Mesenchymal stem cell (in vitro differentiated cells and primary cell): ENCODE data around the gene ISYNA1.

ENCODE experiments used
- DNase-seq: peaks from one replicate; pipeline ENCODE4 v3.0.0-alpha.2; 2013
- H2AFZ ChIP-seq: one replicate; pipeline ENCODE4 v1.6.1; 2013; ENCODE audit warnings: low read depth, mild to moderate bottlenecking, control low read depth, inconsistent platforms, low read length, moderate library complexity
- H2AK5ac ChIP-seq: 2 replicates; pipeline ENCODE4 v1.6.1; 2013; ENCODE audit warnings: low read length, moderate library complexity, mild to moderate bottlenecking, inconsistent platforms; ENCODE audit not compliant: severe bottlenecking
- H2BK120ac ChIP-seq: one replicate; pipeline ENCODE4 v1.6.1; 2013; ENCODE audit warnings: low read depth, mild to moderate bottlenecking, inconsistent platforms, low read length, moderate library complexity
- H2BK12ac ChIP-seq, 2 experiments: one replicate each; pipeline ENCODE4 v1.6.1; 2013; ENCODE audit warnings: inconsistent platforms in 2 of 2, low read length in 2 of 2, mild to moderate bottlenecking in 2 of 2, moderate library complexity in 2 of 2, control low read depth in 1 of 2
- H2BK15ac ChIP-seq: one replicate; pipeline ENCODE4 v1.6.1; 2013; ENCODE audit warnings: mild to moderate bottlenecking, low read depth, inconsistent platforms; ENCODE audit not compliant: poor library complexity, severe bottlenecking
- H2BK5ac ChIP-seq: 2 replicates; pipeline ENCODE4 v1.6.1; 2013; ENCODE audit warnings: low read depth, mild to moderate bottlenecking, low read length, control low read depth, inconsistent platforms; ENCODE audit not compliant: poor library complexity, severe bottlenecking
- H3K14ac ChIP-seq, 2 experiments: one replicate each; pipeline ENCODE4 v1.6.1; 2013; ENCODE audit warnings: inconsistent platforms in 2 of 2, low read length in 2 of 2, control low read depth in 1 of 2, mild to moderate bottlenecking in 1 of 2, moderate library complexity in 1 of 2
- H3K18ac ChIP-seq, 2 experiments: one replicate each; pipeline ENCODE4 v1.6.1; 2013; ENCODE audit warnings: inconsistent platforms in 2 of 2, low read length in 2 of 2, control low read depth in 1 of 2, low read depth in 1 of 2, mild to moderate bottlenecking in 1 of 2
- H3K23ac ChIP-seq, 2 experiments: one replicate each; pipeline ENCODE4 v1.6.1; 2013; ENCODE audit warnings: inconsistent platforms in 2 of 2, low read length in 2 of 2, mild to moderate bottlenecking in 2 of 2, moderate library complexity in 2 of 2, control low read depth in 1 of 2
- H3K27ac ChIP-seq: 2 replicates; pipeline ENCODE4 v1.5.1; 2013; ENCODE audit warnings: mild to moderate bottlenecking, moderate library complexity, low read length, control low read depth, inconsistent platforms; ENCODE audit not compliant: poor library complexity, severe bottlenecking
- H3K27me3 ChIP-seq, 2 experiments: 2 replicates each; pipeline versions ENCODE4 v1.6.1 to v1.7.0; 2013; ENCODE audit warnings: low read length in 2 of 2, mild to moderate bottlenecking in 2 of 2, moderate library complexity in 2 of 2, control low read depth in 1 of 2, inconsistent platforms in 1 of 2; ENCODE audit not compliant: control insufficient read depth in 1 of 2, insufficient read depth in 1 of 2
- H3K36me3 ChIP-seq, 2 experiments: 2 replicates each; pipeline versions ENCODE4 v1.6.1 to v1.7.0; 2013; ENCODE audit warnings: low read length in 2 of 2, control low read depth in 1 of 2, inconsistent platforms in 1 of 2, low read depth in 1 of 2, mild to moderate bottlenecking in 1 of 2; ENCODE audit not compliant: insufficient read depth in 2 of 2, control insufficient read depth in 1 of 2
- H3K4ac ChIP-seq, 2 experiments: one replicate each; pipeline ENCODE4 v1.6.1; 2013; ENCODE audit warnings: inconsistent platforms in 2 of 2, low read length in 2 of 2, mild to moderate bottlenecking in 2 of 2, moderate library complexity in 2 of 2, control low read depth in 1 of 2, low read depth in 1 of 2
- H3K4me1 ChIP-seq: 2 replicates; pipeline ENCODE4 v1.6.1; 2013; ENCODE audit warnings: low read depth, low read length, control low read depth; ENCODE audit not compliant: control insufficient read depth, insufficient read depth
- H3K4me2 ChIP-seq: 2 replicates; pipeline ENCODE4 v1.6.1; 2013; ENCODE audit warnings: low read length, mild to moderate bottlenecking, inconsistent platforms; ENCODE audit not compliant: poor library complexity, severe bottlenecking
- H3K4me3 ChIP-seq, 2 experiments: 2 replicates each; pipeline versions ENCODE4 v1.5.1 to v1.7.0; 2013; ENCODE audit warnings: low read length in 2 of 2, mild to moderate bottlenecking in 2 of 2, control low read depth in 1 of 2, low read depth in 1 of 2; ENCODE audit not compliant: insufficient read depth in 1 of 2
- H3K79me1 ChIP-seq: replicated peaks from 2 replicates; pipeline ENCODE4 v1.6.1; 2013; ENCODE audit warnings: mild to moderate bottlenecking, control low read depth, low read length, inconsistent platforms; ENCODE audit not compliant: poor library complexity, severe bottlenecking
- H3K9ac ChIP-seq: 2 replicates; pipeline ENCODE4 v1.7.0; 2013; ENCODE audit warnings: mild to moderate bottlenecking, low read length, moderate library complexity
- H3K9me3 ChIP-seq: 2 replicates; pipeline ENCODE4 v1.7.0; 2013; ENCODE audit warnings: mild to moderate bottlenecking, low read length; ENCODE audit not compliant: control insufficient read depth
- H4K8ac ChIP-seq: one replicate; pipeline ENCODE4 v1.6.1; 2013; ENCODE audit warnings: inconsistent platforms, mild to moderate bottlenecking, low read length, moderate library complexity
- H4K91ac ChIP-seq: one replicate; pipeline ENCODE4 v1.6.1; 2013; ENCODE audit warnings: mild to moderate bottlenecking, low read length, inconsistent platforms
- WGBS: methylation state at CpG from one replicate; pipeline ENCODE4 v1.1.7; 2013; ENCODE audit warnings: mixed read lengths; 5-methylcytosine and 5-hydroxymethylcytosine counted together

The ISYNA1 gene

GRCh38 chr19:18430417-18431144 is 7.4 kb downstream of the ISYNA1 start:
- H2BK120ac ChIP-seq = peak overlapping the region; percentile 39
- peak overlapping the region in 1 of 2 experiments; percentile 95 for H3K18ac ChIP-seq
- H3K4me1 ChIP-seq = peaks cover 85% of the 10 kb centered on the region
- H3K4me2 ChIP-seq = no peak overlapping the region
- no peak for DNase-seq
- H4K8ac ChIP-seq = peak overlapping the region; percentile 14
- H3K14ac ChIP-seq = peak overlapping the region in 1 of 2 experiments; percentile 35
- H3K23ac ChIP-seq = peak overlapping the region in 1 of 2 experiments; percentile 42
- peaks cover 19% of the 10 kb centered on the region for H3K79me1 ChIP-seq
- no peak overlapping the region for H2BK5ac ChIP-seq
- H4K91ac ChIP-seq = peak overlapping the region; percentile 57
- H3K36me3 ChIP-seq = peaks cover 10 to 59% of the 10 kb centered on the region in 2 experiments
- H3K4ac ChIP-seq = no peak overlapping the region
- peak overlapping the region in 1 of 2 experiments; percentile 7 for H3K4me3 ChIP-seq
- no peak overlapping the region for H3K9ac ChIP-seq
- peak overlapping the region; percentile 82 for H2BK15ac ChIP-seq
- H2BK12ac ChIP-seq = peak overlapping the region; percentile 57 to 67
- no peak overlapping the region for H2AK5ac ChIP-seq
- no peak overlapping the region for H3K27ac ChIP-seq
- WGBS = 90% methylated on average over 21 of the region's 21 CpGs
- H3K27me3 ChIP-seq = no peaks in the 10 kb centered on the region
- no peaks in the 10 kb centered on the region for H3K9me3 ChIP-seq
- no peak overlapping the region for H2AFZ ChIP-seq

- H2AK5ac ChIP-seq = peak overlapping the region; percentile 90
These were observed 8.1 kb downstream of the ISYNA1 start for GRCh38 chr19:18429717-18430416.

GRCh38 chr19:18428787-18429674 is 8.9 kb downstream of the ISYNA1 start:
- Histone ChIP-seq H2BK5ac (peak overlapping the region; percentile 71), H3K79me1 (peaks cover 19% of the 10 kb centered on the region), H2BK120ac (peak overlapping the region; percentile 91), H3K18ac (peak overlapping the region; percentile 78 to 95), H2BK12ac (peak overlapping the region; percentile 49 to 93), H3K4me3 (peak overlapping the region in 1 of 2 experiments; percentile 59), H2AFZ (no peak overlapping the region), H3K14ac (peak overlapping the region in 1 of 2 experiments; percentile 39), H2AK5ac (peak overlapping the region; percentile 6), H4K8ac (peak overlapping the region; percentile 95), H3K4me1 (peaks cover 87% of the 10 kb centered on the region), H3K27ac (peak overlapping the region; percentile 43), H4K91ac (peak overlapping the region; percentile 93), H3K23ac (peak overlapping the region in 1 of 2 experiments; percentile 77), H3K9ac (no peak overlapping the region), H3K4ac (peak overlapping the region; percentile 70 to 92), H2BK15ac (peak overlapping the region; percentile 97), H3K9me3 (no peaks in the 10 kb centered on the region), H3K4me2 (peak overlapping the region; percentile 73), H3K36me3 (peaks cover 10 to 46% of the 10 kb centered on the region in 2 experiments), H3K27me3 (no peaks in the 10 kb centered on the region)
- WGBS = 2% methylated on average over 56 of the region's 77 CpGs
- DNase-seq = peak; percentile 94

More at GRCh38 chr19:18429717-18430416, 8.1 kb downstream of the ISYNA1 start:
- H3K27ac ChIP-seq = peak overlapping the region; percentile 43
- no peak overlapping the region for H3K9ac ChIP-seq
- peak; percentile 36 for DNase-seq
- peak overlapping the region; percentile 82 for H2BK15ac ChIP-seq
- H3K79me1 ChIP-seq = peaks cover 19% of the 10 kb centered on the region
- peak overlapping the region in 1 of 2 experiments; percentile 92 for H3K4ac ChIP-seq
- H3K9me3 ChIP-seq = no peaks in the 10 kb centered on the region
- peak overlapping the region in 1 of 2 experiments; percentile 18 for H3K4me3 ChIP-seq
- WGBS = 37% methylated on average over 12 of the region's 13 CpGs
- H3K18ac ChIP-seq = peak overlapping the region; percentile 73 to 95
- peak overlapping the region; percentile 71 for H2BK5ac ChIP-seq
- peak overlapping the region; percentile 73 for H3K4me2 ChIP-seq
- peaks cover 85% of the 10 kb centered on the region for H3K4me1 ChIP-seq
- H4K8ac ChIP-seq = peak overlapping the region; percentile 27
- H2BK120ac ChIP-seq = peak overlapping the region; percentile 91
- H2BK12ac ChIP-seq = peak overlapping the region; percentile 27 to 57
- H3K27me3 ChIP-seq = no peaks in the 10 kb centered on the region
- peak overlapping the region in 1 of 2 experiments; percentile 92 for H3K14ac ChIP-seq
- no peak overlapping the region for H2AFZ ChIP-seq
- H3K23ac ChIP-seq = peak overlapping the region in 1 of 2 experiments; percentile 77
- peaks cover 10 to 52% of the 10 kb centered on the region in 2 experiments for H3K36me3 ChIP-seq
- peak overlapping the region; percentile 93 for H4K91ac ChIP-seq
